ENCODE measurements around the gene SLC23A3.

The SLC23A3 gene

GRCh38 chr2:219155054-219155644, 14.7 kb downstream of the SLC23A3 start:
- no peaks in the 10 kb centered on the region for H3F3A ChIP-seq (ENCODE audit: insufficient read depth, low read length)
- H3K4me2 ChIP-seq (ENCODE audit: low read depth, low read length): no peak overlapping the region
- DNase-seq: peak; percentile 70

GRCh38 chr2:219149667-219150066, 20.2 kb downstream of the SLC23A3 start:
- TF ChIP-seq CTCF (IDR thresholded peaks at IDR 0.05; ENCODE audit: low read length): no peak
- TF ChIP-seq EZH2 (optimal IDR thresholded peaks at IDR 0.05; ENCODE audit: low read depth, low read length): no peak
- Histone ChIP-seq H3K9ac (ENCODE audit: low read length) (no peak overlapping the region), H3K9me2 (replicated peaks; ENCODE audit: insufficient read depth, low read length) (no peaks in the 10 kb centered on the region), H3K4me2 (ENCODE audit: low read depth, low read length) (no peak overlapping the region), H4K20me1 (ENCODE audit: insufficient read depth, low read length) (no peaks in the 10 kb centered on the region), H3K27me3 (replicated peaks; ENCODE audit: insufficient read depth, low read length) (no peaks in the 10 kb centered on the region), H3K9me3 (replicated peaks; ENCODE audit: insufficient read depth, low read length) (no peaks in the 10 kb centered on the region), H3K36me3 (replicated peaks; ENCODE audit: insufficient read depth, low read length) (peaks cover 3% of the 10 kb centered on the region; the same call in 1 of the 2 replicates), H2AFZ (ENCODE audit: low read length) (no peak overlapping the region), H3F3A (ENCODE audit: insufficient read depth, low read length) (no peaks in the 10 kb centered on the region), H3K4me1 (ENCODE audit: low read length) (no peaks in the 10 kb centered on the region), H3K4me3 (ENCODE audit: low read length) (no peak overlapping the region), H3K27ac (ENCODE audit: low read length) (no peak overlapping the region), H3K79me2 (ENCODE audit: low read length) (0 out of 2 replicates have a peak, but pooled peaks cover 4% of the 10 kb centered on the region)
- DNase-seq: no peak

More at GRCh38 chr2:219155054-219155644, 14.7 kb downstream of the SLC23A3 start:
- H3K36me3 ChIP-seq (replicated peaks; ENCODE audit: insufficient read depth, low read length): peaks cover 3% of the 10 kb centered on the region; the same call in 1 of the 2 replicates
- no peaks in the 10 kb centered on the region for H3K4me1 ChIP-seq (ENCODE audit: low read length)
- no peaks in the 10 kb centered on the region for H3K9me3 ChIP-seq (replicated peaks; ENCODE audit: insufficient read depth, low read length)
- H3K9ac ChIP-seq (ENCODE audit: low read length): no peak overlapping the region
- H3K79me2 ChIP-seq (ENCODE audit: low read length): peaks cover 8% of the 10 kb centered on the region; the same call in 1 of the 2 replicates
- TF ChIP-seq EZH2phosphoT487 (IDR thresholded peaks at IDR 0.05; ENCODE audit: low read length) (no peak), CTCF (IDR thresholded peaks at IDR 0.05; ENCODE audit: low read length) (peak; percentile 55)
- H3K27ac ChIP-seq (ENCODE audit: low read length): no peak overlapping the region
- no peaks in the 10 kb centered on the region for H3K27me3 ChIP-seq (replicated peaks; ENCODE audit: insufficient read depth, low read length)
- H4K20me1 ChIP-seq (ENCODE audit: insufficient read depth, low read length): no peaks in the 10 kb centered on the region
- no peak overlapping the region for H2AFZ ChIP-seq (ENCODE audit: low read length)
- H3K4me3 ChIP-seq (ENCODE audit: low read length): no peak overlapping the region
- H3K9me2 ChIP-seq (replicated peaks; ENCODE audit: insufficient read depth, low read length): no peaks in the 10 kb centered on the region

- H3K4me2 ChIP-seq (ENCODE audit: low read depth, low read length): no peak overlapping the region
- H3K9ac ChIP-seq (ENCODE audit: low read length): no peak overlapping the region
- no peak for DNase-seq
- TF ChIP-seq EZH2phosphoT487 (IDR thresholded peaks at IDR 0.05; ENCODE audit: low read length) (no peak), CTCF (IDR thresholded peaks at IDR 0.05; ENCODE audit: low read length) (no peak), EZH2 (optimal IDR thresholded peaks at IDR 0.05; ENCODE audit: low read depth, low read length) (no peak)
- H3F3A ChIP-seq (ENCODE audit: insufficient read depth, low read length): no peaks in the 10 kb centered on the region
- peaks cover 7% of the 10 kb centered on the region for H3K4me1 ChIP-seq (ENCODE audit: low read length)
- H3K79me2 ChIP-seq (ENCODE audit: low read length): no peaks in the 10 kb centered on the region
- no peak overlapping the region for H2AFZ ChIP-seq (ENCODE audit: low read length)
- H3K36me3 ChIP-seq (replicated peaks; ENCODE audit: insufficient read depth, low read length): no peaks in the 10 kb centered on the region
- no peaks in the 10 kb centered on the region for H3K27me3 ChIP-seq (replicated peaks; ENCODE audit: insufficient read depth, low read length)
- H3K4me3 ChIP-seq (ENCODE audit: low read length): no peak overlapping the region
- no peaks in the 10 kb centered on the region for H3K9me2 ChIP-seq (replicated peaks; ENCODE audit: insufficient read depth, low read length)
- H3K9me3 ChIP-seq (replicated peaks; ENCODE audit: insufficient read depth, low read length): no peaks in the 10 kb centered on the region
- no peak overlapping the region for H3K27ac ChIP-seq (ENCODE audit: low read length)
- H4K20me1 ChIP-seq (ENCODE audit: insufficient read depth, low read length): no peaks in the 10 kb centered on the region
Observed at GRCh38 chr2:219142329-219142728, 27.5 kb downstream of the SLC23A3 start.
